ENCODE data around the gene SNED1. TPM values are rescaled to one million over a fixed set of nuclear protein-coding genes. Genes with fewer than 3 reads are reported as not detected.

The SNED1 gene
- total RNA-seq, 2 experiments from 2014 or later = 0.91 to 1.0 TPM

- H3K27ac Mint-ChIP-seq = peak overlapping the region; percentile 25
Measured at GRCh38 chr2:241011296-241011600, 12.8 kb downstream of the SNED1 start.

GRCh38 chr2:241011751-241012510 is 13.5 kb downstream of the SNED1 start:
- H3K4me1 Mint-ChIP-seq = peaks cover 30% of the 10 kb centered on the region
- peaks cover 2% of the 10 kb centered on the region for H3K36me3 Mint-ChIP-seq
- DNase-seq = no peak
- no peaks in the 10 kb centered on the region for H3K27me3 Mint-ChIP-seq
- no peak overlapping the region for H3K4me3 Mint-ChIP-seq
- H3K27ac Mint-ChIP-seq = peak overlapping the region; percentile 65
- H3K9me3 Mint-ChIP-seq = no peaks in the 10 kb centered on the region

More at GRCh38 chr2:241011296-241011600, 12.8 kb downstream of the SNED1 start:
- Mint-ChIP-seq H3K4me3 (no peak overlapping the region), H3K27me3 (no peaks in the 10 kb centered on the region), H3K4me1 (peaks cover 36% of the 10 kb centered on the region), H3K9me3 (peaks cover under 1% of the 10 kb centered on the region), H3K36me3 (peaks cover 2% of the 10 kb centered on the region)
- DNase-seq = no peak

- peaks cover 2% of the 10 kb centered on the region for H3K36me3 Mint-ChIP-seq
- H3K9me3 Mint-ChIP-seq = no peaks in the 10 kb centered on the region
Measured at GRCh38 chr2:241014224-241014623, 15.8 kb downstream of the SNED1 start.

GRCh38 chr2:241014764-241015163 is 16.3 kb downstream of the SNED1 start:
- H3K9me3 Mint-ChIP-seq = no peaks in the 10 kb centered on the region
- no peak for DNase-seq
- no peak overlapping the region for H3K27ac Mint-ChIP-seq
- H3K27me3 Mint-ChIP-seq = no peaks in the 10 kb centered on the region
- no peak overlapping the region for H3K4me3 Mint-ChIP-seq
- peaks cover 2% of the 10 kb centered on the region for H3K36me3 Mint-ChIP-seq
- H3K4me1 Mint-ChIP-seq = peaks cover 13% of the 10 kb centered on the region

More at GRCh38 chr2:241014224-241014623, 15.8 kb downstream of the SNED1 start:
- Mint-ChIP-seq H3K4me1 (peaks cover 18% of the 10 kb centered on the region), H3K27me3 (no peaks in the 10 kb centered on the region), H3K27ac (no peak overlapping the region), H3K4me3 (no peak overlapping the region)
- DNase-seq = no peak

GRCh38 chr2:241015439-241015838 is 17.0 kb downstream of the SNED1 start:
- Mint-ChIP-seq H3K27ac (no peak overlapping the region), H3K27me3 (no peaks in the 10 kb centered on the region), H3K4me3 (no peak overlapping the region), H3K9me3 (no peaks in the 10 kb centered on the region), H3K4me1 (peaks cover 7% of the 10 kb centered on the region), H3K36me3 (peaks cover 2% of the 10 kb centered on the region)
- DNase-seq = no peak

GRCh38 chr2:241017228-241017940 is 19.0 kb downstream of the SNED1 start:
- Mint-ChIP-seq H3K4me3 (no peak overlapping the region), H3K9me3 (peaks cover 4% of the 10 kb centered on the region), H3K36me3 (peaks cover 2% of the 10 kb centered on the region), H3K4me1 (peaks cover 3% of the 10 kb centered on the region), H3K27me3 (no peaks in the 10 kb centered on the region), H3K27ac (no peak overlapping the region)
- DNase-seq = no peak

- no peak overlapping the region for H3K27ac Mint-ChIP-seq
Measured at GRCh38 chr2:241018051-241018891, 19.9 kb downstream of the SNED1 start.

GRCh38 chr2:241019441-241020139 is 21.2 kb downstream of the SNED1 start:
- no peaks in the 10 kb centered on the region for H3K27me3 Mint-ChIP-seq
- H3K27ac Mint-ChIP-seq = no peak overlapping the region
- no peaks in the 10 kb centered on the region for H3K4me1 Mint-ChIP-seq
- H3K9me3 Mint-ChIP-seq = peaks cover 6% of the 10 kb centered on the region
- no peaks in the 10 kb centered on the region for H3K36me3 Mint-ChIP-seq
- H3K4me3 Mint-ChIP-seq = no peak overlapping the region
- no peak for DNase-seq

More at GRCh38 chr2:241018051-241018891, 19.9 kb downstream of the SNED1 start:
- H3K9me3 Mint-ChIP-seq = peaks cover 6% of the 10 kb centered on the region
- DNase-seq = no peak
- H3K27me3 Mint-ChIP-seq = no peaks in the 10 kb centered on the region
- no peak overlapping the region for H3K4me3 Mint-ChIP-seq
- H3K36me3 Mint-ChIP-seq = no peaks in the 10 kb centered on the region
- H3K4me1 Mint-ChIP-seq = no peaks in the 10 kb centered on the region

GRCh38 chr2:241020201-241020600 is 21.8 kb downstream of the SNED1 start:
- no peaks in the 10 kb centered on the region for H3K27me3 Mint-ChIP-seq
- peaks cover 8% of the 10 kb centered on the region for H3K9me3 Mint-ChIP-seq
- no peak for DNase-seq
- no peak overlapping the region for H3K4me3 Mint-ChIP-seq
- H3K36me3 Mint-ChIP-seq = peaks cover 4% of the 10 kb centered on the region
- H3K27ac Mint-ChIP-seq = no peak overlapping the region
- H3K4me1 Mint-ChIP-seq = no peaks in the 10 kb centered on the region

- DNase-seq = no peak
- Mint-ChIP-seq H3K4me1 (no peaks in the 10 kb centered on the region), H3K27me3 (no peaks in the 10 kb centered on the region), H3K27ac (no peak overlapping the region), H3K4me3 (no peak overlapping the region), H3K36me3 (peaks cover 7% of the 10 kb centered on the region), H3K9me3 (peaks cover 12% of the 10 kb centered on the region)
Measured at GRCh38 chr2:241020629-241021190, 22.3 kb downstream of the SNED1 start.

- Mint-ChIP-seq H3K27ac (no peak overlapping the region), H3K4me3 (no peak overlapping the region), H3K9me3 (peaks cover 20% of the 10 kb centered on the region)
Measured at GRCh38 chr2:241025639-241026038, 27.2 kb downstream of the SNED1 start.

GRCh38 chr2:241029599-241030332 is 31.3 kb downstream of the SNED1 start:
- H3K27me3 Mint-ChIP-seq = no peaks in the 10 kb centered on the region
- peaks cover 14% of the 10 kb centered on the region for H3K9me3 Mint-ChIP-seq
- DNase-seq = no peak
- peaks cover 16% of the 10 kb centered on the region for H3K36me3 Mint-ChIP-seq
- H3K27ac Mint-ChIP-seq = no peak overlapping the region
- H3K4me3 Mint-ChIP-seq = no peak overlapping the region
- no peaks in the 10 kb centered on the region for H3K4me1 Mint-ChIP-seq

More at GRCh38 chr2:241025639-241026038, 27.2 kb downstream of the SNED1 start:
- peaks cover 16% of the 10 kb centered on the region for H3K36me3 Mint-ChIP-seq
- no peak for DNase-seq
- H3K4me1 Mint-ChIP-seq = no peaks in the 10 kb centered on the region
- no peaks in the 10 kb centered on the region for H3K27me3 Mint-ChIP-seq

GRCh38 chr2:241030333-241030680 is 31.9 kb downstream of the SNED1 start:
- no peak overlapping the region for H3K4me3 Mint-ChIP-seq
- H3K27me3 Mint-ChIP-seq = no peaks in the 10 kb centered on the region
- H3K4me1 Mint-ChIP-seq = peaks cover 2% of the 10 kb centered on the region
- H3K27ac Mint-ChIP-seq = no peak overlapping the region
- H3K36me3 Mint-ChIP-seq = peaks cover 12% of the 10 kb centered on the region
- DNase-seq = no peak
- peaks cover 12% of the 10 kb centered on the region for H3K9me3 Mint-ChIP-seq

- no peak overlapping the region for H3K27ac Mint-ChIP-seq
- no peak for DNase-seq
Measured at GRCh38 chr2:241030883-241031282, 32.5 kb downstream of the SNED1 start.

More at GRCh38 chr2:241030883-241031282, 32.5 kb downstream of the SNED1 start:
- peaks cover 9% of the 10 kb centered on the region for H3K36me3 Mint-ChIP-seq
- H3K27me3 Mint-ChIP-seq = no peaks in the 10 kb centered on the region
- peaks cover 8% of the 10 kb centered on the region for H3K9me3 Mint-ChIP-seq
- no peak overlapping the region for H3K4me3 Mint-ChIP-seq
- peaks cover 2% of the 10 kb centered on the region for H3K4me1 Mint-ChIP-seq
